Muscle of back (tissue), 11 donors: Measurements from ENCODE around the gene SYNC. TPM values are rescaled to one million over a fixed set of nuclear protein-coding genes. Genes with fewer than 3 reads are reported as not detected.
"Not testable (repeated sequence)": the region's sequence is repeated elsewhere in the genome, so short reads cannot be mapped to it uniquely, and the experiment has no call there.

ENCODE experiments used
- DNase-seq, 3 donors: peaks; one replicate each; pipeline versions ENCODE4 v3.0.0 to v3.0.0-alpha.2; 2013
- polyA plus RNA-seq, 10 donors: library from polyadenylated mRNA; unstranded; fragments of 120-200 nt; gene quantifications; one replicate each; pipeline ENCODE4 v1.2.1, GENCODE V29; 2013; ENCODE audit not compliant: insufficient read length in 10 of 10

The SYNC gene
- polyA plus RNA-seq, 10 donors: 18.9 to 45.1 (median 34.9) TPM

GRCh38 chr1:32647308-32648134, 55.0 kb downstream of the SYNC start:
- DNase-seq: no peak

- no peak for DNase-seq
These were observed 58.1 kb downstream of the SYNC start for GRCh38 chr1:32644426-32644825.

- DNase-seq: not testable (repeated sequence)
These were observed 60.2 kb downstream of the SYNC start for GRCh38 chr1:32642292-32642827.

GRCh38 chr1:32639489-32640075, 63.0 kb downstream of the SYNC start:
- DNase-seq: peak in 1 of 3 donors; percentile 21

- DNase-seq: no peak
These were observed 65.5 kb downstream of the SYNC start for GRCh38 chr1:32636914-32637645.

GRCh38 chr1:32635508-32636277, 66.9 kb downstream of the SYNC start:
- no peak for DNase-seq

- DNase-seq: no peak
These were observed 69.7 kb downstream of the SYNC start for GRCh38 chr1:32632829-32633228.

GRCh38 chr1:32630173-32630572, 72.4 kb downstream of the SYNC start:
- not testable (repeated sequence) for DNase-seq

Other genes with a start within 250 kb of the SYNC start
- under 1 TPM; 0.07 to 0.22 (median 0.14) TPM for gene ZBTB8B, start 237.7 kb downstream of the SYNC start, polyA plus RNA-seq
- gene ZBTB8A, start 163.3 kb downstream of the SYNC start, polyA plus RNA-seq: 10 to 100 TPM in 5 of 10 donors, 1 to 10 TPM in 5; 8.4 to 11.9 (median 10.4) TPM
- 10 to 100 TPM; 20.8 to 27.4 (median 25.2) TPM for gene ZBTB8OS, start 52.2 kb downstream of the SYNC start, polyA plus RNA-seq
- gene RBBP4, start 51.6 kb downstream of the SYNC start, polyA plus RNA-seq: 100 to 1,000 TPM; 128 to 192 (median 154) TPM
- gene YARS1, start 114.6 kb upstream of the SYNC start, polyA plus RNA-seq: 10 to 100 TPM; 35.6 to 57.0 (median 45.0) TPM
- gene S100PBP, start 114.9 kb upstream of the SYNC start, polyA plus RNA-seq: 10 to 100 TPM; 16.9 to 38.8 (median 24.4) TPM
- 100 to 1,000 TPM; 161 to 210 (median 176) TPM for gene FNDC5, start 168.1 kb upstream of the SYNC start, polyA plus RNA-seq
- 1 to 10 TPM in 1 of 10 donors, under 1 TPM in 9; 0.13 to 1.2 (median 0.21) TPM for gene HPCA, start 183.7 kb upstream of the SYNC start, polyA plus RNA-seq
- 10 to 100 TPM in 1 of 10 donors, 1 to 10 TPM in 9; 4.5 to 15.7 (median 7.2) TPM for gene TMEM54, start 198.6 kb upstream of the SYNC start, polyA plus RNA-seq